HEK293 (cell line): Measurements from ENCODE around the gene RIPOR3.

Experiments used
- CTCF ChIA-PET: fragments of 350-600 bp; formaldehyde crosslinking; extraction: SDS; loops from one replicate; lab custom pipeline; 2021; ENCODE audit warnings: antibody characterized with exemption; lab: Yijun Ruan, JAX
- POLR2A ChIA-PET: fragments of 300-600 bp; formaldehyde crosslinking; extraction: SDS; loops from one replicate; lab custom pipeline; 2020; ENCODE audit warnings: antibody characterized with exemption, inconsistent platforms; lab: Yijun Ruan, JAX
- H3K27ac ChIP-seq: fragments of 200-500 bp; sonication (Bioruptor generic); 2 replicates; pipeline ENCODE4 v1.5.1; 2014; ENCODE audit warnings: low read depth, low read length, control low read depth, inconsistent platforms; ENCODE audit errors: extremely low read depth
- H3K36me3 ChIP-seq, 2 experiments: fragments of 200-500 bp in 1 of 2; sonication (Bioruptor generic) in 1 of 2; 1 replicate in 1 of 2; 2 replicates in 1 of 2; pipeline ENCODE4 v1.5.1; 2014 to 2017; ENCODE audit warnings: inconsistent platforms in 2 of 2, low read length in 2 of 2; ENCODE audit not compliant: control insufficient read depth in 2 of 2, insufficient read depth in 1 of 2
- H3K4me1 ChIP-seq: fragments of 200-500 bp; sonication (Bioruptor generic); 2 replicates; pipeline ENCODE4 v1.5.1; 2014; ENCODE audit warnings: mild to moderate bottlenecking, low read length, inconsistent platforms; ENCODE audit not compliant: control insufficient read depth, insufficient read depth
- H3K4me3 ChIP-seq: 2 replicates; pipeline ENCODE4 v1.5.1; 2011; ENCODE audit warnings: low read depth, mild to moderate bottlenecking, control low read depth, low read length, moderate library complexity
- H3K9me3 ChIP-seq: fragments of 200-500 bp; sonication (Bioruptor generic); 2 replicates; pipeline ENCODE4 v1.5.1; 2014; ENCODE audit warnings: low read depth, low read length, inconsistent platforms; ENCODE audit not compliant: control insufficient read depth, insufficient read depth
- CTCF ChIP-seq: fragments of 450-650 bp; formaldehyde crosslinking; IDR thresholded peaks from 2 replicates; pipeline ENCODE4 v1.5.1; 2016; ENCODE audit warnings: missing biosample characterization, missing genetic modification characterization
- EGR2 ChIP-seq: fragments of 450-650 bp; formaldehyde crosslinking; IDR thresholded peaks from 2 replicates; pipeline ENCODE4 v1.5.1; 2016; ENCODE audit warnings: low read depth, missing biosample characterization, missing genetic modification characterization
- HOXA7 ChIP-seq: sonication (generic); formaldehyde crosslinking; IDR thresholded peaks from 2 replicates; pipeline ENCODE4 v1.8.1; 2022; ENCODE audit warnings: missing genetic modification reagents, borderline replicate concordance
- KLF17 ChIP-seq: fragments of 450-650 bp; formaldehyde crosslinking; IDR thresholded peaks from 2 replicates; pipeline ENCODE4 v1.5.1; 2016; ENCODE audit warnings: missing biosample characterization, missing genetic modification characterization
- SCRT2 ChIP-seq: fragments of 450-650 bp; formaldehyde crosslinking; IDR thresholded peaks from 2 replicates; pipeline ENCODE4 v1.5.1; 2016; ENCODE audit warnings: missing biosample characterization, missing genetic modification characterization
- TSHZ1 ChIP-seq: fragments of 450-650 bp; formaldehyde crosslinking; IDR thresholded peaks from 2 replicates; pipeline ENCODE4 v1.5.1; 2016; ENCODE audit warnings: missing biosample characterization, missing genetic modification characterization, borderline replicate concordance
- ZBTB21 ChIP-seq: fragments of 450-650 bp; formaldehyde crosslinking; IDR thresholded peaks from 2 replicates; pipeline ENCODE4 v1.5.1; 2017; ENCODE audit warnings: missing biosample characterization, missing genetic modification characterization
- ZFHX2 ChIP-seq: fragments of 450-650 bp; formaldehyde crosslinking; conservative IDR thresholded peaks from 2 replicates; pipeline ENCODE4 v1.5.1; 2016; ENCODE audit warnings: missing biosample characterization, missing genetic modification characterization
- ZIC2 ChIP-seq: fragments of 450-650 bp; formaldehyde crosslinking; IDR thresholded peaks from 2 replicates; pipeline ENCODE4 v1.5.1; 2016; ENCODE audit warnings: missing biosample characterization, missing genetic modification characterization
- ZNF157 ChIP-seq: fragments of 450-650 bp; formaldehyde crosslinking; IDR thresholded peaks from 2 replicates; pipeline ENCODE4 v1.5.1; 2016; ENCODE audit warnings: missing biosample characterization, missing genetic modification characterization
- ZNF530 ChIP-seq: fragments of 450-650 bp; formaldehyde crosslinking; IDR thresholded peaks from 2 replicates; pipeline ENCODE4 v1.5.1; 2016; ENCODE audit warnings: low read depth, missing biosample characterization, missing genetic modification characterization
- ZNF600 ChIP-seq: fragments of 450-650 bp; formaldehyde crosslinking; IDR thresholded peaks from 2 replicates; pipeline ENCODE4 v1.5.1; 2016; ENCODE audit warnings: missing biosample characterization, missing genetic modification characterization
- ZNF791 ChIP-seq: fragments of 450-650 bp; formaldehyde crosslinking; IDR thresholded peaks from 2 replicates; pipeline ENCODE4 v1.5.1; 2016; ENCODE audit warnings: missing biosample characterization, missing genetic modification characterization

The RIPOR3 gene

GRCh38 chr20:50561379-50562078 is 129.8 kb downstream of the RIPOR3 start (continued):
- TF ChIP-seq KLF17 (tag by site-specific recombination) (0 out of 2 replicates have a peak, but pooled peaks have one; percentile 26), ZNF600 (tag by site-specific recombination) (peak; percentile 51), ZNF530 (tag by site-specific recombination) (no peak), ZBTB21 (tag by site-specific recombination) (peak; percentile 70), SCRT2 (tag by site-specific recombination) (no peak), TSHZ1 (tag by site-specific recombination) (0 out of 2 replicates have a peak, but pooled peaks have one; percentile 43)

GRCh38 chr20:50560867-50561266 is 130.5 kb downstream of the RIPOR3 start:
- no peak overlapping the region for H3K27ac ChIP-seq
- ChIA-PET POLR2A (no interaction called here), CTCF (interaction anchor here (0.7 to 1.4 kb wide), 4 partner anchors 9 to 1875 kb away, joined by 3 to 6 read pairs (median 4); no protein-coding TSS in a partner anchor)
- TF ChIP-seq EGR2 (peak; percentile 73), ZFHX2 (tag by site-specific recombination) (peak; percentile 50), HOXA7 (CRISPR knock-in tag) (no peak), ZIC2 (no peak)
- H3K36me3 ChIP-seq, result peaks cover 0 to 25% of the 10 kb centered on the region in 2 experiments; a peak in 1 of 3 replicates
- H3K4me3 ChIP-seq, result no peak overlapping the region
- peaks cover 3% of the 10 kb centered on the region for H3K4me1 ChIP-seq
- no peaks in the 10 kb centered on the region for H3K9me3 ChIP-seq

- H3K4me3 ChIP-seq, result no peak overlapping the region
- POLR2A ChIA-PET, result no interaction called here
- CTCF ChIA-PET, result interaction anchor here (0.6 to 1.2 kb wide), 4 partner anchors 15 to 96 kb away, joined by 3 to 5 read pairs (median 4); no protein-coding TSS in a partner anchor
- TF ChIP-seq CTCF (tag by site-specific recombination), result no peak
- TF ChIP-seq ZNF157 (tag by site-specific recombination), result no peak
- no peak for TF ChIP-seq ZNF791 (tag by site-specific recombination)
- TF ChIP-seq, all 188 proteins: peak for 0
- Histone ChIP-seq H3K27ac (no peak overlapping the region), H3K4me1 (peaks cover 3% of the 10 kb centered on the region), H3K36me3 (peaks cover 0 to 20% of the 10 kb centered on the region in 2 experiments; a peak in 1 of 3 replicates), H3K9me3 (no peaks in the 10 kb centered on the region)
Measured at GRCh38 chr20:50559856-50560638, 131.3 kb downstream of the RIPOR3 start.
